DND-41 (cell line): ENCODE data around the gene AVEN.
"Not testable (repeated sequence)": the region's sequence is repeated elsewhere in the genome, so short reads cannot be mapped to it uniquely, and the experiment has no call there.

Experiments used
- ATAC-seq: fragments of 200-7000 bp; cut with Tn5 transposase; 3 replicates; pipeline ENCODE4 v1.9.1; 2021; ENCODE audit warnings: low read depth; ENCODE audit not compliant: insufficient read depth
- DNase-seq: peaks from one replicate; pipeline ENCODE4 v3.0.0-alpha.2; 2020
- H2AFZ ChIP-seq: 2 replicates; pipeline ENCODE4 v1.6.0; 2012; ENCODE audit warnings: low read depth, low read length
- H3K27ac ChIP-seq: 2 replicates; pipeline ENCODE4 v1.5.1; 2012; ENCODE audit warnings: low read length, inconsistent platforms
- H3K27me3 ChIP-seq: fragments of 200-600 bp; sonication (generic); 2 replicates; pipeline ENCODE4 v1.6.0; 2012; ENCODE audit warnings: low read length, mild to moderate bottlenecking, inconsistent platforms; ENCODE audit not compliant: insufficient read depth, poor library complexity
- H3K36me3 ChIP-seq: 2 replicates; pipeline ENCODE4 v1.5.1; 2012; ENCODE audit warnings: low read length, inconsistent platforms; ENCODE audit not compliant: insufficient read depth
- H3K4me1 ChIP-seq: 2 replicates; pipeline ENCODE4 v1.5.1; 2012; ENCODE audit warnings: mild to moderate bottlenecking, low read length; ENCODE audit not compliant: insufficient read depth
- H3K4me2 ChIP-seq: 2 replicates; pipeline ENCODE4 v1.6.0; 2012; ENCODE audit warnings: mild to moderate bottlenecking, moderate library complexity, low read length, inconsistent platforms; ENCODE audit not compliant: insufficient read depth
- H3K4me3 ChIP-seq, 2 experiments: fragments of 200-600 bp in 1 of 2; shearing (Covaris generic) in 1 of 2; 2 replicates each; pipeline ENCODE4 v1.5.1; 2012 to 2016; ENCODE audit warnings: inconsistent platforms in 2 of 2, low read length in 2 of 2, mild to moderate bottlenecking in 2 of 2, low read depth in 1 of 2, moderate library complexity in 1 of 2
- H3K79me2 ChIP-seq: 2 replicates; pipeline ENCODE4 v1.6.0; 2012; ENCODE audit warnings: low read length, inconsistent platforms; ENCODE audit not compliant: insufficient read depth
- H3K9ac ChIP-seq: 2 replicates; pipeline ENCODE4 v1.6.0; 2012; ENCODE audit warnings: low read depth, mild to moderate bottlenecking, inconsistent platforms, low read length, moderate library complexity
- H3K9me3 ChIP-seq: 2 replicates; pipeline ENCODE4 v1.5.1; 2012; ENCODE audit warnings: low read length, moderate library complexity, mild to moderate bottlenecking, inconsistent platforms; ENCODE audit not compliant: insufficient read depth, severe bottlenecking
- H4K20me1 ChIP-seq: 2 replicates; pipeline ENCODE4 v1.6.0; 2012; ENCODE audit warnings: low read length; ENCODE audit not compliant: insufficient read depth
- EZH2 ChIP-seq: IDR thresholded peaks from 3 replicates; pipeline ENCODE4 v1.6.1; 2012; ENCODE audit warnings: borderline replicate concordance, low read depth, mild to moderate bottlenecking, moderate library complexity, low read length, inconsistent platforms; ENCODE audit not compliant: severe bottlenecking
- TF ChIP-seq, protein P1 (sequence below): IDR thresholded peaks from 2 replicates; pipeline ENCODE4 v1.5.1; 2012; ENCODE audit warnings: borderline replicate concordance, low read length, moderate library complexity, mild to moderate bottlenecking; ENCODE audit not compliant: poor library complexity, severe bottlenecking; ENCODE audit errors: extremely low read depth

AVEN gene

DNA sequence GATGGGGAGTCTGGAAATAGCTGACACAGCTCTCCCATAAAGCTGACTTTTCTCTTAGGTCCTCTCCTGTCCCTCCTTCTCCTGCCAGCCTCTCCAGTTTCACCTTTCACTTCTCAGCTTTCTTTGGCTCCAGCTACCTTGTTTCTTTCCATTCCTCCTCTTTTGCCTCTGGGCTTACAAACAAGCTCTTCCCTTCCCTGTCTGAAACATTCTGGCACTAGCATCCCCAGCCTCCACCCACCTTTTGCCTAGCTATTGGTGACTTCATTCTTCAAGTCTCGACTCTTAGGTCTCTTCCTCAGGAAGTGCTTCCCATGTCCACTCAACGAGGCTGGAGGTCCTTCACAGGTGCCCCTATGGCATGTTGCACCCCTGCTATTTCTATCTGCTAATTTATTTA is 20.5 kb upstream of the AVEN start:
- DNase-seq (no peak), ATAC-seq (no peak)
- H4K20me1 ChIP-seq, result no peaks in the 10 kb centered on the region
- no peak overlapping the region for H2AFZ ChIP-seq
- no peaks in the 10 kb centered on the region for H3K36me3 ChIP-seq
- no peaks in the 10 kb centered on the region for H3K79me2 ChIP-seq
- no peak overlapping the region for H3K4me3 ChIP-seq
- no peak for TF ChIP-seq EZH2
- no peak overlapping the region for H3K4me2 ChIP-seq
- H3K9ac ChIP-seq, result no peak overlapping the region
- no peaks in the 10 kb centered on the region for H3K9me3 ChIP-seq
- H3K27ac ChIP-seq, result no peak overlapping the region
- H3K4me1 ChIP-seq, result no peaks in the 10 kb centered on the region
- no peaks in the 10 kb centered on the region for H3K27me3 ChIP-seq

DNA sequence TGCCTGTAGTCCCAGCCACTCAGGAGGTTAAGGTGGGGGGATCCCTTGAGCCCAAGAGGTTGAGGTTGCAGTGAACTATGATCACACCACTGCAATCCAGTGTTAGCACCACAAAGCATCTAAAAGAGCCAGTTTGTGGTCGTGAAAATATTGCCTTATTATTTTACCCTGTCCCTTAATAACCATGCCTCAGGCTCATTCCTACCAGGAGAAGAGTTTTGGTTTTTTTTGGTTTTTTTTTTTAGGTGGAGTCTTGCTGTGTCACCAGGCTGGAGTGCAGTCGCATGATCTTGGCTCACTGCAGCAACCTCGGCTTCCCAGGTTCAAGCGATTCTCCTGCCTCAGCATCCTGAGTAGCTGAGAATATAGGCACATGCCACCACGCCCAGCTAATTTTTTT is 17.9 kb upstream of the AVEN start:
- Histone ChIP-seq H3K27ac (no peak overlapping the region), H2AFZ (no peak overlapping the region), H3K36me3 (no peaks in the 10 kb centered on the region), H3K9ac (no peak overlapping the region), H4K20me1 (no peaks in the 10 kb centered on the region), H3K27me3 (no peaks in the 10 kb centered on the region), H3K4me2 (no peak overlapping the region), H3K79me2 (no peaks in the 10 kb centered on the region), H3K4me3 (no peak overlapping the region), H3K9me3 (no peaks in the 10 kb centered on the region), H3K4me1 (no peaks in the 10 kb centered on the region)
- TF ChIP-seq EZH2, result no peak
- TF ChIP-seq, protein P1, sequence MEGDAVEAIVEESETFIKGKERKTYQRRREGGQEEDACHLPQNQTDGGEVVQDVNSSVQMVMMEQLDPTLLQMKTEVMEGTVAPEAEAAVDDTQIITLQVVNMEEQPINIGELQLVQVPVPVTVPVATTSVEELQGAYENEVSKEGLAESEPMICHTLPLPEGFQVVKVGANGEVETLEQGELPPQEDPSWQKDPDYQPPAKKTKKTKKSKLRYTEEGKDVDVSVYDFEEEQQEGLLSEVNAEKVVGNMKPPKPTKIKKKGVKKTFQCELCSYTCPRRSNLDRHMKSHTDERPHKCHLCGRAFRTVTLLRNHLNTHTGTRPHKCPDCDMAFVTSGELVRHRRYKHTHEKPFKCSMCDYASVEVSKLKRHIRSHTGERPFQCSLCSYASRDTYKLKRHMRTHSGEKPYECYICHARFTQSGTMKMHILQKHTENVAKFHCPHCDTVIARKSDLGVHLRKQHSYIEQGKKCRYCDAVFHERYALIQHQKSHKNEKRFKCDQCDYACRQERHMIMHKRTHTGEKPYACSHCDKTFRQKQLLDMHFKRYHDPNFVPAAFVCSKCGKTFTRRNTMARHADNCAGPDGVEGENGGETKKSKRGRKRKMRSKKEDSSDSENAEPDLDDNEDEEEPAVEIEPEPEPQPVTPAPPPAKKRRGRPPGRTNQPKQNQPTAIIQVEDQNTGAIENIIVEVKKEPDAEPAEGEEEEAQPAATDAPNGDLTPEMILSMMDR, result no peak
- ATAC-seq (no peak), DNase-seq (no peak)

DNA sequence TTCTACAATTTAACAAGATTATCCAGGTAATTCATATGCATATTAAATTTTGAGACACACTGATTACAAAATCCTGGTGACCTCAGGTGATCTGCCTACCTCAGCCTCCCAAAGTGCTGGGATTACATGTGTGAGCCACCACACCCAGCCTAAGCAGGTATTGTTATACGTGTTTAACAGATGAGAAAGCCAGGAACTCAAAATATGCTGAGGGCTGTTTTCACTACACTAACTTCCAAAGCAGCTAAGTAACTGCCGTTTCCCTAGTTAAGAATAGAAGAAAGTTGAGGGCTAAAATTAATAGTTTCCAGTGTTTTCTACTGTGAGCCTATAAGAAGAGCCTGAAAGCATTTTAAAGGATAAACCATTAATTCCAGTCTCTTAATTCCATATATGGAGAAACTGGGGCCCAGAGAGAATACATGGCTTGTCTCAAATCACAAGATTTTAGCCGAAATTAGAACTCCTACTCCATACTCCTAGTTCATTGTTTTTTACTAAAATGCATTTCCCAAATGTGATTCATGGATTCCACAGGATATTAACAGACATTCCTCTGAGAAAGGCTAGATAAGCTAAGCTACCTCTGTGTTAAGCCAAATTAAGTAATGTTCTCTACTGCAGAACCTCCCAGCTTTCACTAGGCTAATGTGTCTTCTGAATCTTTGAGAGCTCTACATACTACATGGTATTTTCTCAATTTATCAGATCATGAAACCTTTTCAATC is 17.0 kb upstream of the AVEN start:
- no peak for DNase-seq
- Histone ChIP-seq H3K27ac (no peak overlapping the region), H3K36me3 (no peaks in the 10 kb centered on the region), H3K4me3 (no peak overlapping the region), H3K27me3 (no peaks in the 10 kb centered on the region), H3K9me3 (no peaks in the 10 kb centered on the region), H2AFZ (no peak overlapping the region; the same call in 1 of the 2 replicates), H4K20me1 (no peaks in the 10 kb centered on the region), H3K4me2 (no peak overlapping the region), H3K4me1 (no peaks in the 10 kb centered on the region), H3K79me2 (no peaks in the 10 kb centered on the region), H3K9ac (no peak overlapping the region)
- no peak for ATAC-seq
- TF ChIP-seq, protein P1, result no peak
- no peak for TF ChIP-seq EZH2

DNA sequence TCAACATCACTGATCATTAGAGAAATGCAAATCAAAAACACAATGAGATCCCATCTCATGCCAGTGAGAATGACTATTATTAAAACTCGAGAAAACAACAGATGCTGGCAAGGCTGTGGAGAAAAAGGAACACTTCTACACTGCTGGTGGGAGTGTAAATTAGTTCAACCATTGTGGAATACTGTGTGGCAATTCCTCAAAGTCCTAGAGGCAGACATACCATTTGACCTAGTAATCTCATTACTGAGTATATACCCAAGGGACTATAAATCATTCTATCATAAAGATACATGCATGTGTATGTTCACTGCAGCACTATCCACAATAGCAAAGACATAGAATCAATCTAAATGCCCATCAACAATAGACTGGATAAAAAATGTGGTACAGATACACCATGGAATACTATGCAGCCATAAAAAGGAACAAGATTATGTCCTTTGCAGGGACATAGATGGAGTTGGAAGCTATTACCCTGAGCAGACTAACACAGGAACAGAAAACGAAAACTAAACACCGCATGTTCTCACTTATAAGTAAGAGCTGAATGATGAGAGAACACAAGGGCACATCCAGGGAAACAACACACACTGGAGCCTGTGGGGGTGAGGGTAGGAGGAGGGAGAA is 15.2 kb upstream of the AVEN start:
- no peak overlapping the region for H2AFZ ChIP-seq
- no peak for TF ChIP-seq EZH2
- TF ChIP-seq, protein P1, result no peak
- no peaks in the 10 kb centered on the region for H3K9me3 ChIP-seq
- no peak for ATAC-seq
- no peaks in the 10 kb centered on the region for H3K36me3 ChIP-seq
- H3K4me3 ChIP-seq, result no peak overlapping the region
- H3K27ac ChIP-seq, result no peak overlapping the region
- H3K27me3 ChIP-seq, result no peaks in the 10 kb centered on the region
- H3K79me2 ChIP-seq, result no peaks in the 10 kb centered on the region
- no peaks in the 10 kb centered on the region for H4K20me1 ChIP-seq
- no peaks in the 10 kb centered on the region for H3K4me1 ChIP-seq
- H3K4me2 ChIP-seq, result no peak overlapping the region
- no peak for DNase-seq
- no peak overlapping the region for H3K9ac ChIP-seq

DNA sequence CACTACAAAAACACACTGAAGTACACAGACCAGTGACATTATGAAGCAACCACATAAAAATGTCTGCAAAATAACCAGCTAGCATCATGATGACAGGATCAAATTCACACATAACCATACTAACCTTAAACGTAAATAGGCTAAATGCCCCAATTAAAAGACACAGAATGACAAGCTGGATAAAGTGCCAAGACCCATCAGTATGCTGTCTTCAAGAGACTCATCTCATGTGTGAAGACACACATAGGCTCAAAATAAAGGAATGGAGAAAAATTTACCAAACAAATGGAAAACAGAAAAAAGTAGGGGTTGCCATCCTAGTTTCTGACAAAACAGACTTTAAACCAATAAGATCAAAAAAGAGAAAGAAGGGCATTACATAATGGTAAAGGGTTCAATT is 11.4 kb upstream of the AVEN start:
- not testable (repeated sequence) for H4K20me1 ChIP-seq, H3K4me3 ChIP-seq, H3K9ac ChIP-seq, H3K36me3 ChIP-seq, ATAC-seq, H3K9me3 ChIP-seq, H3K27me3 ChIP-seq, H3K79me2 ChIP-seq, DNase-seq, H2AFZ ChIP-seq, H3K4me2 ChIP-seq, H3K27ac ChIP-seq, H3K4me1 ChIP-seq
